ENCODE measurements around the gene AFMID. TPM values are rescaled to one million over a fixed set of nuclear protein-coding genes. Genes with fewer than 3 reads are reported as not detected.

AFMID gene
- total RNA-seq, 1 donor from 2014 or later = 95.6 TPM

DNA sequence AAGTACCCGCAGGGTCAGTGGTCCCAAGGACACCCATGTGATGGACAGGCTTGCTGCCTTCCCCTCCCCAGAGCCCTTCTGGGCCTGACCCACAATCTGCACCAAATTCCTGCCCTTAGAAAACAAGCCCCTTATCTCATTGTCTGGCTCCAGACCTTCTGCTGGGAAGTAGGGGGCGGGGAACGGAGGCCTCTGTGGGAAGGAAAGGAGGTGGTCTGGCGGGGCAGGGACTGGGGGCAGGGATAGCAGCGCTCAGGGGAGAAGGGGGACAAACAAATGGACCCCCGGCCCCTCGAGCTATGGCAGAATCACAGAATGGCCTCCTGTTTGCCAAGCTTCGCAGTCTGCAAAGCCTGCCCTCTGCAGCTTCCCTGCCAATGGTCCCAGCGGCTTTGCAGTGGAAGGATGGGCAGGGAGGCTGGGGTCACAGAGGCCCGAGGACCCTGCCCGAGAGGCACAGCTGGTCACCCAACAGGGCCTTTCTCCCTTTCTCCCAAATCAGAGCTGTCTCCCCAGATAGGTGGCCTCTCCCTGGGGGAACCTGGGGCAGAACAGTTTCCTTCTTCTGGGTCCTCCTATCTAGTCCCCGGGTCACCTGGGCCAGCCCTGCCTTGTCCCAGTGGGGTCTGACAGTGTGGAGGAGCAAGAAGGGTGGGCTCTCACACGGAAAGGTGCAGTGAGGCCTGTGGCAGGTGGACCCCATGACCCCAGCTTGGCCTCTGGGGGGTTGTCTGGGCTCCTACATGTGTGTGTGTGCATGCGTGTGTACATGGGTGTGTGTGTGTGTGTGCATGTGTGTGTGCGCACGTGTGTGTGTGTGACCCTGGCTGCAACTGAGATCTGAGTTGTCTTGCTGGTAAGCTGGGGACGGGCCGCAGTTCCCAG is 69.8 kb downstream of the AFMID start:
- no peak for DNase-seq

Other genes with a start within 250 kb of the AFMID start
- gene TNRC6C, start 228.7 kb upstream of the AFMID start, total RNA-seq = 8.2 and 13.1 TPM in 2 replicates
- gene TMC6, start 58.6 kb upstream of the AFMID start, total RNA-seq = 69.6 and 70.2 TPM in 2 replicates
- gene TMC8, start 56.6 kb upstream of the AFMID start, total RNA-seq = 0.14 and 0.34 TPM in 2 replicates
- gene C17orf99, start 41.0 kb upstream of the AFMID start, total RNA-seq = not detected in 2 replicates
- 48.0 and 54.0 TPM in 2 replicates for gene SYNGR2, start 18.8 kb upstream of the AFMID start, total RNA-seq
- 98.7 and 170 TPM in 2 replicates for gene TK1, start 310 bp upstream of the AFMID start, total RNA-seq
- 23.5 and 91.0 TPM in 2 replicates for gene BIRC5, start 26.9 kb downstream of the AFMID start, total RNA-seq
- 0.51 and 0.84 TPM in 2 replicates for gene TMEM235, start 44.3 kb downstream of the AFMID start, total RNA-seq
- gene SOCS3, start 172.7 kb downstream of the AFMID start, total RNA-seq = 46.4 and 130 TPM in 2 replicates
- gene PGS1, start 191.3 kb downstream of the AFMID start, total RNA-seq = 38.1 and 66.9 TPM in 2 replicates